HepG2 (cell line): ENCODE results near the gene TRAF3. TPM values are rescaled to one million over a fixed set of nuclear protein-coding genes. Genes with fewer than 3 reads are reported as not detected.

ENCODE experiments used
- ATAC-seq: fragments of 200-7000 bp; cut with Tn5 transposase; 3 replicates; pipeline ENCODE4 v1.9.1; 2020; ENCODE audit warnings: mild to moderate bottlenecking, moderate library complexity
- BruUV-seq: library from RNA; stranded (reverse); fragments of 400-500 nt; replicated peaks from 2 replicates; lab custom pipeline; 2021; lab: Mats Ljungman, UMichigan
- CTCF ChIA-PET: fragments of 300-600 bp; formaldehyde crosslinking; extraction: SDS; loops from one replicate; lab custom pipeline; 2021; ENCODE audit warnings: low total read pairs, inconsistent platforms, low intra/inter-chr PET ratio; lab: Yijun Ruan, JAX
- POLR2A ChIA-PET: fragments of 350-600 bp; sonication (Branson Sonifier 250); formaldehyde crosslinking; loops from one replicate; lab custom pipeline; 2020; ENCODE audit warnings: antibody characterized with exemption, inconsistent platforms; lab: Yijun Ruan, JAX
- DNase-seq: peaks from one replicate; pipeline ENCODE4 v3.0.0-alpha.2; 2015; ENCODE audit warnings: low spot score
- FAIRE-seq: peaks from 3 replicates; lab custom pipeline; 2011; peaks lifted over from hg19 to GRCh38; lab: Jason Lieb, UNC
- H2AFZ ChIP-seq: one replicate; pipeline ENCODE4 v1.6.1; 2011; ENCODE audit warnings: low read length, inconsistent platforms
- H3K27ac ChIP-seq: fragments of 300-600 bp; 3 replicates; pipeline ENCODE4 v1.8.0; 2011; ENCODE audit warnings: mixed run types, mild to moderate bottlenecking, mixed read lengths, low read length, inconsistent platforms; ENCODE audit not compliant: insufficient read depth; ENCODE audit errors: extremely low read length
- H3K27me3 ChIP-seq, 2 experiments: fragments of 200-600 bp in 1 of 2; 2 replicates in 1 of 2; 3 replicates in 1 of 2; pipeline versions ENCODE4 v1.6.0 to v1.8.0; 2011; ENCODE audit warnings: low read length in 2 of 2, mild to moderate bottlenecking in 2 of 2, moderate library complexity in 2 of 2, inconsistent platforms in 1 of 2; ENCODE audit not compliant: insufficient read depth in 2 of 2, control insufficient read depth in 1 of 2
- H3K36me3 ChIP-seq, 2 experiments: fragments of 200-600 bp in 1 of 2; replicated peaks in 1 of 2; 2 replicates in 1 of 2; 3 replicates in 1 of 2; pipeline versions ENCODE4 v1.5.1 to v1.8.0; 2011; ENCODE audit warnings: low read length in 2 of 2, inconsistent platforms in 1 of 2; ENCODE audit not compliant: insufficient read depth in 2 of 2, control insufficient read depth in 1 of 2
- H3K4me1 ChIP-seq: 2 replicates; pipeline ENCODE4 v1.5.1; 2012; ENCODE audit warnings: low read length, inconsistent platforms; ENCODE audit not compliant: insufficient read depth
- H3K4me2 ChIP-seq: 2 replicates; pipeline ENCODE4 v1.6.0; 2011; ENCODE audit warnings: low read depth, low read length, inconsistent platforms
- H3K4me3 ChIP-seq, 3 experiments: fragments of 200-600 bp in 1 of 3; sonication (generic), shearing (Covaris generic) in 1 of 3; replicated peaks in 1 of 3; 2 replicates each; pipeline ENCODE4 v1.5.1; 2011 to 2016; ENCODE audit warnings: low read length in 3 of 3, inconsistent platforms in 2 of 3, low read depth in 2 of 3, mild to moderate bottlenecking in 2 of 3, control low read depth in 1 of 3, mixed read lengths in 1 of 3; ENCODE audit not compliant: insufficient read depth in 1 of 3
- H3K79me2 ChIP-seq: one replicate; pipeline ENCODE4 v1.6.1; 2011; ENCODE audit warnings: low read length, inconsistent platforms; ENCODE audit not compliant: insufficient read depth
- H3K9ac ChIP-seq: 2 replicates; pipeline ENCODE4 v1.6.0; 2011; ENCODE audit warnings: mild to moderate bottlenecking, low read depth, low read length, inconsistent platforms; ENCODE audit not compliant: insufficient read depth
- H3K9me3 ChIP-seq: 2 replicates; pipeline ENCODE4 v1.5.1; 2012; ENCODE audit warnings: mild to moderate bottlenecking, low read length
- H4K20me1 ChIP-seq: 2 replicates; pipeline ENCODE4 v1.6.0; 2011; ENCODE audit warnings: inconsistent platforms, mild to moderate bottlenecking, low read length, moderate library complexity; ENCODE audit not compliant: insufficient read depth
- AGO1 ChIP-seq: fragments of 200-400 bp; formaldehyde crosslinking; IDR thresholded peaks from 2 replicates; pipeline ENCODE4 v1.6.1; 2017; ENCODE audit warnings: mild to moderate bottlenecking, low read depth, low read length, moderate library complexity; ENCODE audit not compliant: poor library complexity, severe bottlenecking
- ARHGAP35 ChIP-seq: sonication (generic); formaldehyde crosslinking; IDR thresholded peaks from 2 replicates; pipeline ENCODE4 v1.9.0; 2022; ENCODE audit warnings: mild to moderate bottlenecking, inconsistent platforms, moderate library complexity, missing genetic modification reagents, borderline replicate concordance
- BHLHE40 ChIP-seq: IDR thresholded peaks from 2 replicates; pipeline ENCODE4 v1.6.1; 2011; ENCODE audit warnings: low read length, improper control_type of control experiment
- GATAD2A ChIP-seq: IDR thresholded peaks from 2 replicates; pipeline ENCODE4 v1.6.1; 2016
- GZF1 ChIP-seq: sonication (generic); formaldehyde crosslinking; IDR thresholded peaks from 2 replicates; pipeline ENCODE4 v1.5.1; 2020; ENCODE audit warnings: mild to moderate bottlenecking, missing genetic modification reagents
- IKZF4 ChIP-seq: sonication (generic); formaldehyde crosslinking; IDR thresholded peaks from 2 replicates; pipeline ENCODE4 v1.5.1; 2020; ENCODE audit warnings: borderline replicate concordance, mild to moderate bottlenecking, low read depth, missing genetic modification reagents; ENCODE audit errors: not compliant biosample characterization
- LBX2 ChIP-seq: sonication (generic); formaldehyde crosslinking; IDR thresholded peaks from 2 replicates; pipeline ENCODE4 v1.5.0; 2020; ENCODE audit warnings: missing genetic modification reagents, mild to moderate bottlenecking, borderline replicate concordance
- NBN ChIP-seq: fragments of 450-650 bp; conservative IDR thresholded peaks from 2 replicates; pipeline ENCODE4 v1.6.1; 2017
- NONO ChIP-seq, 2 experiments: fragments of 450-650 bp in 1 of 2; sonication (generic) in 1 of 2; formaldehyde crosslinking in 1 of 2; IDR thresholded peaks in 1 of 2; conservative IDR thresholded peaks in 1 of 2; 2 replicates each; pipeline versions ENCODE4 v1.6.1 to v1.8.0; 2017 to 2022; ENCODE audit warnings: mild to moderate bottlenecking in 1 of 2, missing genetic modification reagents in 1 of 2, moderate library complexity in 1 of 2
- NR1H2 ChIP-seq: sonication (generic); formaldehyde crosslinking; IDR thresholded peaks from 2 replicates; pipeline ENCODE4 v1.8.1; 2022; ENCODE audit warnings: low read depth, missing genetic modification reagents, borderline replicate concordance
- PBX2 ChIP-seq: IDR thresholded peaks from 2 replicates; pipeline ENCODE4 v1.6.1; 2016; ENCODE audit warnings: control low read depth
- PLRG1 ChIP-seq: fragments of 450-650 bp; conservative IDR thresholded peaks from 2 replicates; pipeline ENCODE4 v1.6.1; 2016
- SMYD3 ChIP-seq: sonication (generic); formaldehyde crosslinking; IDR thresholded peaks from 2 replicates; pipeline ENCODE4 v1.8.1; 2023; ENCODE audit warnings: mild to moderate bottlenecking, missing genetic modification reagents
- ZFP62 ChIP-seq: sonication (generic); formaldehyde crosslinking; IDR thresholded peaks from 2 replicates; pipeline ENCODE4 v1.4.0; 2020; ENCODE audit warnings: missing genetic modification reagents
- ZKSCAN1 ChIP-seq: fragments of 150-350 bp; IDR thresholded peaks from 2 replicates; pipeline ENCODE4 v1.6.1; 2014; ENCODE audit warnings: low read length
- ZNF446 ChIP-seq: sonication (generic); formaldehyde crosslinking; IDR thresholded peaks from 2 replicates; pipeline ENCODE4 v1.5.0; 2020; ENCODE audit warnings: mild to moderate bottlenecking, missing genetic modification reagents
- ZNF616 ChIP-seq: sonication (generic); formaldehyde crosslinking; IDR thresholded peaks from 2 replicates; pipeline ENCODE4 v1.5.0; 2020; ENCODE audit warnings: low read depth, mild to moderate bottlenecking, missing genetic modification reagents
- ZNF619 ChIP-seq: sonication (generic); formaldehyde crosslinking; IDR thresholded peaks from 2 replicates; pipeline ENCODE4 v1.4.0; 2020; ENCODE audit warnings: mild to moderate bottlenecking, missing genetic modification reagents
- ZNF709 ChIP-seq: sonication (generic); formaldehyde crosslinking; IDR thresholded peaks from 2 replicates; pipeline ENCODE4 v1.5.0; 2020; ENCODE audit warnings: mild to moderate bottlenecking, missing genetic modification reagents
- WGBS: methylation state at CpG from one replicate; pipeline ENCODE4 v1.1.6; 2017; ENCODE audit warnings: low lambda C conversion rate; 5-methylcytosine and 5-hydroxymethylcytosine counted together
- in situ Hi-C: cut with HindIII; loops from 2 replicates; pipeline ENCODE4 v1.10.0; 2017; ENCODE audit warnings: low pct_unique_long_range_greater_than_20kb; ENCODE audit not compliant: extremely low pct_ligation_motif_present
- intact Hi-C: fragments of 100-400 bp; cut with micrococcal nuclease; formaldehyde crosslinking; loops from one replicate; pipeline ENCODE4 v1.10.0; 2022; ENCODE audit not compliant: unreplicated experiment
- polyA plus RNA-seq, 8 experiments: library from polyadenylated mRNA; depleted of rRNA in 3 of 8; stranded (reverse) in 7 of 8; unstranded in 1 of 8; fragments of >200 nt; fragmentation: Illumina TruSeq in 4 of 8; extraction: Trizol in 4 of 8; gene quantifications; 2 replicates each; pipeline versions ENCODE4 v1.2.1 to v1.2.3, GENCODE V29; 2011 to 2016; ENCODE audit warnings: low read depth in 4 of 8, missing spikeins in 1 of 8, mixed read lengths in 1 of 8; ENCODE audit not compliant: insufficient read depth in 1 of 8
- total RNA-seq, 5 experiments: library from RNA; depleted of rRNA; stranded (reverse); fragments of >200 nt; fragmentation: Illumina TruSeq; extraction: Trizol; gene quantifications; 2 replicates each; pipeline ENCODE4 v1.2.3, GENCODE V29; 2016; ENCODE audit warnings: low read depth in 1 of 5

Gene TRAF3
- total and polyA plus RNA-seq, 2 of the 13 experiments (the other 11 are each of a cell fraction or from before 2014, with no cell fraction given), result 6.9 to 12.2 TPM

- WGBS, result 98% methylated on average over 15 of the region's 15 CpGs
- CTCF ChIA-PET, result no interaction called here
Observed at GRCh38 chr14:102953100-102953499, 175.9 kb downstream of the TRAF3 start.

GRCh38 chr14:102954081-102954789, 177.0 kb downstream of the TRAF3 start:
- BruUV-seq, result no TSS peak
- no peak overlapping the region for H3K9ac ChIP-seq
- no peak overlapping the region for H3K4me3 ChIP-seq
- H3K36me3 ChIP-seq, result peaks cover 30 to 46% of the 10 kb centered on the region in 2 experiments
- H2AFZ ChIP-seq, result no peak overlapping the region
- H3K4me1 ChIP-seq, result no peaks in the 10 kb centered on the region
- no peaks in the 10 kb centered on the region for H3K9me3 ChIP-seq
- 97% methylated on average over 16 of the region's 18 CpGs for WGBS
- no peak overlapping the region for H3K27ac ChIP-seq
- in situ Hi-C loops (no loop called here), intact Hi-C loops (no loop called here)
- ATAC-seq (no peak), DNase-seq (no peak), FAIRE-seq (no peak)
- H3K79me2 ChIP-seq, result no peaks in the 10 kb centered on the region
- no peaks in the 10 kb centered on the region for H3K27me3 ChIP-seq
- H4K20me1 ChIP-seq, result no peaks in the 10 kb centered on the region
- ChIA-PET POLR2A (no interaction called here), CTCF (no interaction called here)
- H3K4me2 ChIP-seq, result no peak overlapping the region
- TF ChIP-seq PLRG1 (no peak), NONO (IDR thresholded peaks at IDR 0.05) (no peak), NONO (CRISPR knock-in tag; conservative IDR thresholded peaks at IDR 0.05) (no peak), ZFP62 (CRISPR knock-in tag) (no peak), ZNF709 (CRISPR knock-in tag) (no peak), SMYD3 (CRISPR knock-in tag) (no peak), BHLHE40 (no peak), ARHGAP35 (CRISPR knock-in tag) (no peak), IKZF4 (no peak), LBX2 (no peak), AGO1 (no peak), ZNF616 (no peak)

More at GRCh38 chr14:102953100-102953499, 175.9 kb downstream of the TRAF3 start:
- no peak overlapping the region for H3K4me2 ChIP-seq
- in situ Hi-C loops (no loop called here), intact Hi-C loops (no loop called here)
- H3K36me3 ChIP-seq, result peaks cover 27 to 45% of the 10 kb centered on the region in 2 experiments
- POLR2A ChIA-PET, result no interaction called here
- no peaks in the 10 kb centered on the region for H3K79me2 ChIP-seq
- no peak for FAIRE-seq
- ATAC-seq, result no peak
- TF ChIP-seq PBX2 (no peak), NR1H2 (no peak), ZKSCAN1 (no peak), ZNF446 (no peak), GATAD2A (no peak), NBN (no peak), GZF1 (CRISPR knock-in tag) (no peak), ZNF619 (no peak)
- no peak for DNase-seq
- H2AFZ ChIP-seq, result no peak overlapping the region
- no peak overlapping the region for H3K9ac ChIP-seq
- no peaks in the 10 kb centered on the region for H3K9me3 ChIP-seq
- no peaks in the 10 kb centered on the region for H3K27me3 ChIP-seq
- no TSS peak for BruUV-seq
- no peak overlapping the region for H3K27ac ChIP-seq
- H4K20me1 ChIP-seq, result no peaks in the 10 kb centered on the region
- no peak overlapping the region for H3K4me3 ChIP-seq
- no peaks in the 10 kb centered on the region for H3K4me1 ChIP-seq
